Hepatocyte (in vitro differentiated cells): ENCODE measurements around the gene FOXP4. TPM values are rescaled to one million over a fixed set of nuclear protein-coding genes. Genes with fewer than 3 reads are reported as not detected.

ENCODE experiments used
- DNase-seq: peaks from one replicate; pipeline ENCODE4 v3.0.0-alpha.2; 2016; ENCODE audit warnings: low spot score
- H2AFZ ChIP-seq: fragments of 200-600 bp; sonication (generic); 2 replicates; pipeline ENCODE4 v1.6.0; 2016; ENCODE audit warnings: antibody characterized with exemption, mild to moderate bottlenecking
- H3K27ac ChIP-seq: fragments of 200-600 bp; sonication (generic); 2 replicates; pipeline ENCODE4 v1.5.1; 2016; ENCODE audit warnings: mild to moderate bottlenecking
- H3K27me3 ChIP-seq: fragments of 200-600 bp; sonication (generic); 2 replicates; pipeline ENCODE4 v1.6.1; 2016
- H3K36me3 ChIP-seq: fragments of 200-600 bp; sonication (generic); replicated peaks from 2 replicates; pipeline ENCODE4 v1.5.1; 2016; ENCODE audit warnings: low read depth; ENCODE audit not compliant: insufficient read depth
- H3K4me1 ChIP-seq: fragments of 200-600 bp; sonication (generic); 2 replicates; pipeline ENCODE4 v1.5.1; 2016; ENCODE audit warnings: mild to moderate bottlenecking, moderate library complexity; ENCODE audit not compliant: insufficient read depth
- H3K4me2 ChIP-seq: fragments of 200-600 bp; sonication (generic); 2 replicates; pipeline ENCODE4 v1.6.0; 2016
- H3K4me3 ChIP-seq: fragments of 200-600 bp; sonication (generic); 2 replicates; pipeline ENCODE4 v1.5.1; 2016; ENCODE audit warnings: mild to moderate bottlenecking
- H3K79me2 ChIP-seq: fragments of 200-600 bp; sonication (generic); 2 replicates; pipeline ENCODE4 v1.6.0; 2017; ENCODE audit warnings: mild to moderate bottlenecking
- H3K9me2 ChIP-seq: fragments of 200-600 bp; sonication (generic); replicated peaks from 2 replicates; pipeline ENCODE4 v1.6.0; 2017; ENCODE audit warnings: mild to moderate bottlenecking; ENCODE audit not compliant: insufficient read depth
- H3K9me3 ChIP-seq: fragments of 200-600 bp; sonication (generic); 2 replicates; pipeline ENCODE4 v1.5.1; 2016; ENCODE audit warnings: low read depth, mild to moderate bottlenecking
- H4K20me1 ChIP-seq: fragments of 200-600 bp; sonication (generic); 2 replicates; pipeline ENCODE4 v1.6.0; 2016; ENCODE audit warnings: mild to moderate bottlenecking; ENCODE audit not compliant: insufficient read depth, poor library complexity, severe bottlenecking
- CTCF ChIP-seq: fragments of 200-600 bp; sonication (generic); IDR thresholded peaks from 2 replicates; pipeline ENCODE4 v1.5.1; 2016; ENCODE audit warnings: antibody characterized with exemption, mild to moderate bottlenecking; ENCODE audit not compliant: poor library complexity
- EZH2 ChIP-seq: fragments of 200-600 bp; sonication (generic); IDR thresholded peaks from 2 replicates; pipeline ENCODE4 v1.6.1; 2016; ENCODE audit warnings: antibody characterized with exemption, mild to moderate bottlenecking, borderline replicate concordance
- EZH2phosphoT487 ChIP-seq: fragments of 200-600 bp; sonication (generic); IDR thresholded peaks from one replicate; pipeline ENCODE4 v1.6.1; 2018; ENCODE audit warnings: antibody characterized with exemption, mild to moderate bottlenecking, low read depth, moderate library complexity; ENCODE audit not compliant: unreplicated experiment, severe bottlenecking
- WGBS: methylation state at CpG from one replicate; pipeline ENCODE4 v1.1.6; 2016; ENCODE audit warnings: low lambda C conversion rate; ENCODE audit errors: missing lambda C conversion rate; 5-methylcytosine and 5-hydroxymethylcytosine counted together
- polyA plus RNA-seq: library from polyadenylated mRNA; unstranded; fragments of >200 nt; fragmentation: Nextera tagmentation; extraction: Ambion mirVana; gene quantifications from 2 replicates; pipeline ENCODE4 v1.2.1, GENCODE V29; 2016
- total RNA-seq: library from RNA; depleted of rRNA; stranded (reverse); fragments of >200 nt; gene quantifications from 2 replicates; pipeline ENCODE4 v1.2.3, GENCODE V29; 2014

Gene FOXP4
- total and polyA plus RNA-seq, 2 experiments from 2014 or later = 24.3 to 87.8 TPM

- Histone ChIP-seq H3K27me3 (peaks cover 10% of the 10 kb centered on the region), H3K79me2 (peaks cover 36% of the 10 kb centered on the region), H3K27ac (peak overlapping the region; percentile 99), H3K4me3 (peak overlapping the region; percentile 89), H3K9me3 (no peaks in the 10 kb centered on the region), H3K36me3 (no peaks in the 10 kb centered on the region), H4K20me1 (peaks cover 10% of the 10 kb centered on the region), H3K4me2 (peak overlapping the region; percentile 82), H3K4me1 (peaks cover 49% of the 10 kb centered on the region), H2AFZ (peak overlapping the region; percentile 50), H3K9me2 (no peaks in the 10 kb centered on the region)
- 7% methylated on average over 47 of the region's 54 CpGs for WGBS
- DNase-seq = peak; percentile 41
- no peak for TF ChIP-seq EZH2
- no peak for TF ChIP-seq CTCF
- no peak for TF ChIP-seq EZH2phosphoT487
These were observed 91.2 kb downstream of the FOXP4 start for GRCh38 chr6:41637194-41638001.

GRCh38 chr6:41638002-41638934, 92.1 kb downstream of the FOXP4 start, which contains the start of gene MDFI:
TSS of gene MDFI (plus strand) at chr6:41638468. CDS start at chr6:41638750, 282 bp downstream.
- under 1% methylated on average over 41 of the region's 86 CpGs for WGBS
- H3K4me2 ChIP-seq = peak within 1 kb of the TSS; percentile 82
- H3K9me2 ChIP-seq = no peaks in the 10 kb centered on the region
- H3K4me1 ChIP-seq = peaks cover 57% of the 10 kb centered on the region
- H3K27me3 ChIP-seq = peaks cover 10% of the 10 kb centered on the region
- DNase-seq = peak; percentile 79
- peak; percentile 52 for TF ChIP-seq EZH2
- TF ChIP-seq EZH2phosphoT487 = no peak
- H3K27ac ChIP-seq = peak within 1 kb of the TSS; percentile 99
- H3K36me3 ChIP-seq = no peaks in the 10 kb centered on the region
- peak within 1 kb of the TSS; percentile 89 for H3K4me3 ChIP-seq
- peaks cover 44% of the 10 kb centered on the region for H3K79me2 ChIP-seq
- peak within 1 kb of the TSS; percentile 50 for H2AFZ ChIP-seq
- H4K20me1 ChIP-seq = peaks cover 16% of the 10 kb centered on the region
- H3K9me3 ChIP-seq = no peaks in the 10 kb centered on the region

GRCh38 chr6:41638935-41639808, 93.0 kb downstream of the FOXP4 start:
- Histone ChIP-seq H3K36me3 (no peaks in the 10 kb centered on the region), H3K79me2 (peaks cover 51% of the 10 kb centered on the region), H2AFZ (peak overlapping the region; percentile 50), H3K9me2 (no peaks in the 10 kb centered on the region), H4K20me1 (peaks cover 24% of the 10 kb centered on the region), H3K4me3 (peak overlapping the region; percentile 89), H3K4me2 (peak overlapping the region; percentile 82), H3K27me3 (peaks cover 10% of the 10 kb centered on the region), H3K4me1 (peaks cover 65% of the 10 kb centered on the region), H3K27ac (peak overlapping the region; percentile 99), H3K9me3 (no peaks in the 10 kb centered on the region)
- DNase-seq = peak; percentile 81
- no peak for TF ChIP-seq EZH2
- no peak for TF ChIP-seq EZH2phosphoT487
- no peak for TF ChIP-seq CTCF
- 8% methylated on average over 36 of the region's 40 CpGs for WGBS
